DND-41 (cell line): ENCODE results near the gene PDIA4.

ENCODE experiments used
- ATAC-seq: fragments of 200-7000 bp; cut with Tn5 transposase; 3 replicates; pipeline ENCODE4 v1.9.1; 2021; ENCODE audit warnings: low read depth; ENCODE audit not compliant: insufficient read depth
- DNase-seq: peaks from one replicate; pipeline ENCODE4 v3.0.0-alpha.2; 2020
- H2AFZ ChIP-seq: 2 replicates; pipeline ENCODE4 v1.6.0; 2012; ENCODE audit warnings: low read depth, low read length
- H3K27ac ChIP-seq: 2 replicates; pipeline ENCODE4 v1.5.1; 2012; ENCODE audit warnings: low read length, inconsistent platforms
- H3K27me3 ChIP-seq: fragments of 200-600 bp; sonication (generic); 2 replicates; pipeline ENCODE4 v1.6.0; 2012; ENCODE audit warnings: low read length, mild to moderate bottlenecking, inconsistent platforms; ENCODE audit not compliant: insufficient read depth, poor library complexity
- H3K36me3 ChIP-seq: 2 replicates; pipeline ENCODE4 v1.5.1; 2012; ENCODE audit warnings: low read length, inconsistent platforms; ENCODE audit not compliant: insufficient read depth
- H3K4me1 ChIP-seq: 2 replicates; pipeline ENCODE4 v1.5.1; 2012; ENCODE audit warnings: mild to moderate bottlenecking, low read length; ENCODE audit not compliant: insufficient read depth
- H3K4me2 ChIP-seq: 2 replicates; pipeline ENCODE4 v1.6.0; 2012; ENCODE audit warnings: mild to moderate bottlenecking, moderate library complexity, low read length, inconsistent platforms; ENCODE audit not compliant: insufficient read depth
- H3K4me3 ChIP-seq, 2 experiments: fragments of 200-600 bp in 1 of 2; shearing (Covaris generic) in 1 of 2; 2 replicates each; pipeline ENCODE4 v1.5.1; 2012 to 2016; ENCODE audit warnings: inconsistent platforms in 2 of 2, low read length in 2 of 2, mild to moderate bottlenecking in 2 of 2, low read depth in 1 of 2, moderate library complexity in 1 of 2
- H3K79me2 ChIP-seq: 2 replicates; pipeline ENCODE4 v1.6.0; 2012; ENCODE audit warnings: low read length, inconsistent platforms; ENCODE audit not compliant: insufficient read depth
- H3K9ac ChIP-seq: 2 replicates; pipeline ENCODE4 v1.6.0; 2012; ENCODE audit warnings: low read depth, mild to moderate bottlenecking, inconsistent platforms, low read length, moderate library complexity
- H3K9me3 ChIP-seq: 2 replicates; pipeline ENCODE4 v1.5.1; 2012; ENCODE audit warnings: low read length, moderate library complexity, mild to moderate bottlenecking, inconsistent platforms; ENCODE audit not compliant: insufficient read depth, severe bottlenecking
- H4K20me1 ChIP-seq: 2 replicates; pipeline ENCODE4 v1.6.0; 2012; ENCODE audit warnings: low read length; ENCODE audit not compliant: insufficient read depth
- EZH2 ChIP-seq: IDR thresholded peaks from 3 replicates; pipeline ENCODE4 v1.6.1; 2012; ENCODE audit warnings: borderline replicate concordance, low read depth, mild to moderate bottlenecking, moderate library complexity, low read length, inconsistent platforms; ENCODE audit not compliant: severe bottlenecking
- TF ChIP-seq, protein P1 (sequence below): IDR thresholded peaks from 2 replicates; pipeline ENCODE4 v1.5.1; 2012; ENCODE audit warnings: borderline replicate concordance, low read length, moderate library complexity, mild to moderate bottlenecking; ENCODE audit not compliant: poor library complexity, severe bottlenecking; ENCODE audit errors: extremely low read depth

PDIA4 gene

GRCh38 chr7:149007611-149008010 lies 20.7 kb downstream of the PDIA4 start:
- H3K36me3 ChIP-seq: peaks cover 97% of the 10 kb centered on the region
- ATAC-seq: no peak

DNA sequence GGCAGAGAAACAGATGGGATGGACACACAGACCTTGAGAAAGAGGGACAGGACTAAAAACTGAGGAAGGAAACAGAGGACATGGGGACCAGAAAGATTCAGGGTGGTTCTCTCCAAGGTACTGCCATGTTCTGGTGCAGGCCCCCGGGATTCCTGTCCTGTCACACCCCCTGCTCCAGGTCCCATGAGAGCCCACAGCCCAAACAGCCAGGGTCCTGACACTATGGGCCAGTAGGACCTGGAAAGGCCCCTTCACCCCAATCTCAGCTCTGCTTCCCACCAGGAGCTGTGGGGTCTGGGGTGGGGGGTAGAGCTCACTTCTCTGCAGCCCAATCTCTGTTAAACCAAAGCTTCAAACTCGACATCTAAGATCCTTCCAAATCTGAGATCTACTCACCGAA lies 21.2 kb downstream of the PDIA4 start:
- ATAC-seq (no peak), DNase-seq (no peak)
- TF ChIP-seq, protein P1, sequence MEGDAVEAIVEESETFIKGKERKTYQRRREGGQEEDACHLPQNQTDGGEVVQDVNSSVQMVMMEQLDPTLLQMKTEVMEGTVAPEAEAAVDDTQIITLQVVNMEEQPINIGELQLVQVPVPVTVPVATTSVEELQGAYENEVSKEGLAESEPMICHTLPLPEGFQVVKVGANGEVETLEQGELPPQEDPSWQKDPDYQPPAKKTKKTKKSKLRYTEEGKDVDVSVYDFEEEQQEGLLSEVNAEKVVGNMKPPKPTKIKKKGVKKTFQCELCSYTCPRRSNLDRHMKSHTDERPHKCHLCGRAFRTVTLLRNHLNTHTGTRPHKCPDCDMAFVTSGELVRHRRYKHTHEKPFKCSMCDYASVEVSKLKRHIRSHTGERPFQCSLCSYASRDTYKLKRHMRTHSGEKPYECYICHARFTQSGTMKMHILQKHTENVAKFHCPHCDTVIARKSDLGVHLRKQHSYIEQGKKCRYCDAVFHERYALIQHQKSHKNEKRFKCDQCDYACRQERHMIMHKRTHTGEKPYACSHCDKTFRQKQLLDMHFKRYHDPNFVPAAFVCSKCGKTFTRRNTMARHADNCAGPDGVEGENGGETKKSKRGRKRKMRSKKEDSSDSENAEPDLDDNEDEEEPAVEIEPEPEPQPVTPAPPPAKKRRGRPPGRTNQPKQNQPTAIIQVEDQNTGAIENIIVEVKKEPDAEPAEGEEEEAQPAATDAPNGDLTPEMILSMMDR: no peak
- TF ChIP-seq EZH2: no peak
- H3K4me1 ChIP-seq: no peaks in the 10 kb centered on the region
- H3K79me2 ChIP-seq: no peaks in the 10 kb centered on the region
- H4K20me1 ChIP-seq: peaks cover 38% of the 10 kb centered on the region; the same call in 1 of the 2 replicates
- H3K4me3 ChIP-seq: no peak overlapping the region
- no peaks in the 10 kb centered on the region for H3K27me3 ChIP-seq
- no peak overlapping the region for H3K9ac ChIP-seq
- no peak overlapping the region for H2AFZ ChIP-seq
- no peaks in the 10 kb centered on the region for H3K9me3 ChIP-seq
- H3K36me3 ChIP-seq: peaks cover 97% of the 10 kb centered on the region
- H3K27ac ChIP-seq: no peak overlapping the region
- H3K4me2 ChIP-seq: no peak overlapping the region

More at GRCh38 chr7:149007611-149008010, 20.7 kb downstream of the PDIA4 start:
- TF ChIP-seq, protein P1: peak; percentile 49
- TF ChIP-seq EZH2: no peak
- no peak overlapping the region for H3K27ac ChIP-seq
- no peaks in the 10 kb centered on the region for H3K9me3 ChIP-seq
- no peak overlapping the region for H3K4me3 ChIP-seq
- H4K20me1 ChIP-seq: peaks cover 37% of the 10 kb centered on the region; the same call in 1 of the 2 replicates
- H3K9ac ChIP-seq: no peak overlapping the region
- DNase-seq: no peak
- no peaks in the 10 kb centered on the region for H3K4me1 ChIP-seq
- H3K4me2 ChIP-seq: no peak overlapping the region
- H3K27me3 ChIP-seq: no peaks in the 10 kb centered on the region
- no peak overlapping the region for H2AFZ ChIP-seq
- no peaks in the 10 kb centered on the region for H3K79me2 ChIP-seq

GRCh38 chr7:149006345-149006725 lies 22.0 kb downstream of the PDIA4 start:
- H3K4me2 ChIP-seq: no peak overlapping the region
- H3K9me3 ChIP-seq: no peaks in the 10 kb centered on the region
- peaks cover 45% of the 10 kb centered on the region; the same call in 1 of the 2 replicates for H4K20me1 ChIP-seq
- H2AFZ ChIP-seq: no peak overlapping the region
- H3K27ac ChIP-seq: no peak overlapping the region
- TF ChIP-seq EZH2: no peak
- TF ChIP-seq, protein P1: peak; percentile 5
- H3K4me3 ChIP-seq: no peak overlapping the region
- no peaks in the 10 kb centered on the region for H3K79me2 ChIP-seq
- ATAC-seq: no peak
- no peaks in the 10 kb centered on the region for H3K4me1 ChIP-seq
- H3K27me3 ChIP-seq: no peaks in the 10 kb centered on the region
- no peak for DNase-seq
- no peak overlapping the region for H3K9ac ChIP-seq
- peaks cover 97% of the 10 kb centered on the region for H3K36me3 ChIP-seq
